ENCODE measurements around the gene HNRNPC. TPM values are rescaled to one million over a fixed set of nuclear protein-coding genes. Genes with fewer than 3 reads are reported as not detected.

The HNRNPC gene
- total and polyA plus RNA-seq, 2 experiments from 2014 or later, result 513 to 800 TPM

DNA sequence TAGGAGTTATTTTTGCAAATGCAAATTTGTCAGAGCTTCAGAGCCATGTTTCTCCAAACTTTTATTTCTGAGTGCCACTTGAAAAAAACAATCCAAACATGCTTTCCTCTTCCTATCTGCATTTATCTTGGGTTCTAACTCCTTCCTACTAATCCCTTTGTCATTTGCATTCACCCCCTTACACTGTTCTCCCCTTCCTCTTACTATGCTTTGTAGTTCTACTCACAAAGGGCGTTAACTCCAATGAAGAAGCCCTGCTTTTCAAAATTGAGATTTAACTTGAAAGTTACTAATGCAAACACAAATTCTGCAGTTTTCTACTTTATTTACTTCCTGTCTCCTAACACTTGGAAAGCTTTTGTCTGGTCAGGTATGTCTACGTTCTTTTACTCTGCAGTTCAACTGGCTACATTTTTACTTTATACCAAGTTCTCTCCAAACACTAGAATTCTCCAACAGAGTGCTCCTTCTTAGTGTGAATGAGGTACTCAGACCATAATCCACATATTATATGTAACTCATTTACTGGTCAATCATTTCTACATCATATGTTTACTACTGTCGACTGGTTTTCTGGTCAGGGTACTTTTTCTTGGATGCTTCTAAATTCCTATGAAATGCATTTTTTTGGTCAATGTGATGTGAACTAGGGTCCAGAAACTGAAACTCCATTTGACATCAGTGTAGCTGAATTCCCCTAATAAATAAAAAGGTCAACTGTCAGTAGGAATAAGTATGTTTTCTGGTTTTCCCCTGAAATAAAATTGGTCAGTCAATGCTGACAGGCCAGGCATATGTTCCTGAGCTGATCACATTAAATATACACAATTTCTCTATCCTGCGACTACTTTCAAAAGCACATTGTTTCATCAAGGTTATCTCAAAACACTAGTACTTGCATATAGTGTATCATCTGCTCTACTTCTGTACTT lies 62.2 kb downstream of the HNRNPC start:
- Histone ChIP-seq H3K4me2 (no peak overlapping the region), H3K27ac (no peak overlapping the region), H3K4me1 (ENCODE audit: insufficient read depth) (no peaks in the 10 kb centered on the region), H3K27me3 (no peaks in the 10 kb centered on the region), H3K4me3 (no peak overlapping the region), H4K20me1 (ENCODE audit: insufficient read depth, poor library complexity, severe bottlenecking) (peaks cover 33% of the 10 kb centered on the region), H2AFZ (no peak overlapping the region), H3K9me2 (replicated peaks; ENCODE audit: insufficient read depth) (no peaks in the 10 kb centered on the region), H3K79me2 (peaks cover 21% of the 10 kb centered on the region), H3K36me3 (replicated peaks; ENCODE audit: insufficient read depth, low read depth) (peaks cover 4% of the 10 kb centered on the region), H3K9me3 (ENCODE audit: low read depth) (no peaks in the 10 kb centered on the region)
- no peak for DNase-seq (ENCODE audit: low spot score)
- TF ChIP-seq, protein P1, sequence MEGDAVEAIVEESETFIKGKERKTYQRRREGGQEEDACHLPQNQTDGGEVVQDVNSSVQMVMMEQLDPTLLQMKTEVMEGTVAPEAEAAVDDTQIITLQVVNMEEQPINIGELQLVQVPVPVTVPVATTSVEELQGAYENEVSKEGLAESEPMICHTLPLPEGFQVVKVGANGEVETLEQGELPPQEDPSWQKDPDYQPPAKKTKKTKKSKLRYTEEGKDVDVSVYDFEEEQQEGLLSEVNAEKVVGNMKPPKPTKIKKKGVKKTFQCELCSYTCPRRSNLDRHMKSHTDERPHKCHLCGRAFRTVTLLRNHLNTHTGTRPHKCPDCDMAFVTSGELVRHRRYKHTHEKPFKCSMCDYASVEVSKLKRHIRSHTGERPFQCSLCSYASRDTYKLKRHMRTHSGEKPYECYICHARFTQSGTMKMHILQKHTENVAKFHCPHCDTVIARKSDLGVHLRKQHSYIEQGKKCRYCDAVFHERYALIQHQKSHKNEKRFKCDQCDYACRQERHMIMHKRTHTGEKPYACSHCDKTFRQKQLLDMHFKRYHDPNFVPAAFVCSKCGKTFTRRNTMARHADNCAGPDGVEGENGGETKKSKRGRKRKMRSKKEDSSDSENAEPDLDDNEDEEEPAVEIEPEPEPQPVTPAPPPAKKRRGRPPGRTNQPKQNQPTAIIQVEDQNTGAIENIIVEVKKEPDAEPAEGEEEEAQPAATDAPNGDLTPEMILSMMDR (IDR thresholded peaks at IDR 0.05; ENCODE audit: poor library complexity), result no peak
- TF ChIP-seq EZH2phosphoT487 (IDR thresholded peaks at IDR 0.05; ENCODE audit: low read depth, severe bottlenecking, unreplicated experiment) (no peak), EZH2 (IDR thresholded peaks at IDR 0.05; ENCODE audit: borderline replicate concordance) (no peak)
- 99% methylated on average over 4 of the region's 4 CpGs for WGBS (ENCODE audit: low lambda C conversion rate, missing lambda C conversion rate)

DNA sequence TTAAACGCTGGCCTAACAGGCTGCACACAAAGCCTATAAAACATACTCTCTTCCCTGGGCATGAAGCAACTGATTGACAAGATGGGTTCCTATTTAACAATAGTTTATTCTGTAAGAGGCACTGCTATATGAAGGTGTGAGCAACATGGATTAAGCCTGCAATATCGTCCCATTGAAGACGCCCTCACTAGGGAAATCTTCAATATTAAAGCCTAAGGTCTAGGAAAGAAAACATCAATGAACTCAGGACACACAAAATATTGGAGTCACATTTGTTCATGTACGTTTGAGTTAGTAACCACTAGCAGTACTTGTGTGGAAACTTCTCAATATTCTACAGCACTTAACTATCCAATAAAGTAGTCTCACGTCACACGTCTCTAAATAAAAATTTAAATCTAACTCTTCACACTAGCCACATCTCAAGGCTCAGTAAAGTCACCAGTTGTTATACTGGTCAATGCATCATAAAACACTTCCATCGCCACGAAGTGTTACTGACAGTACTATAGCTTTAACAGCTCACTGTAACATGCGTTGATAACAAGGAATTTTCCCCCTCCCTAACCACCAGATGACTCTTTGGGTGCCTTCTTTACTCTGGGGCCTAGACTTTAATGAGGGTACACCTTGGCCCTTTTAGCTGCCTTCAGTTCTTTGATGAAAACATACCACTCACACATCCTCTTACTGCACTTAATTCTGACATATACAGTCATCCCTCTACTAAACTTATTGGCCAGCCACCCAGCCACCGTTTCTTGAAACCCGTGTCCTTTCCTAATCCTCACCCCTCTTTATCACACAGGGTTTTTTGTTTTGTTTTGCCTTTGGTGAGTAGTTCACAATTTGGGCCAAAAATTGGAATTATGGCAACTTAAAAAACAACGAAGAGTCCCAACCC lies 63.3 kb downstream of the HNRNPC start:
- no peak for DNase-seq (ENCODE audit: low spot score)
- peaks cover 25% of the 10 kb centered on the region for H4K20me1 ChIP-seq (ENCODE audit: insufficient read depth, poor library complexity, severe bottlenecking)
- TF ChIP-seq EZH2phosphoT487 (IDR thresholded peaks at IDR 0.05; ENCODE audit: low read depth, severe bottlenecking, unreplicated experiment) (no peak), EZH2 (IDR thresholded peaks at IDR 0.05; ENCODE audit: borderline replicate concordance) (no peak)
- TF ChIP-seq, protein P1 (IDR thresholded peaks at IDR 0.05; ENCODE audit: poor library complexity), result no peak
- H3K27me3 ChIP-seq, result no peaks in the 10 kb centered on the region
- no peak overlapping the region for H3K4me2 ChIP-seq
- no peak overlapping the region for H3K4me3 ChIP-seq
- no peak overlapping the region for H3K27ac ChIP-seq
- H2AFZ ChIP-seq, result no peak overlapping the region
- WGBS (ENCODE audit: low lambda C conversion rate, missing lambda C conversion rate), result 91% methylated on average over 12 of the region's 12 CpGs
- H3K9me2 ChIP-seq (replicated peaks; ENCODE audit: insufficient read depth), result no peaks in the 10 kb centered on the region
- H3K9me3 ChIP-seq (ENCODE audit: low read depth), result no peaks in the 10 kb centered on the region
- peaks cover 4% of the 10 kb centered on the region for H3K36me3 ChIP-seq (replicated peaks; ENCODE audit: insufficient read depth, low read depth)
- H3K79me2 ChIP-seq, result peaks cover 18% of the 10 kb centered on the region
- H3K4me1 ChIP-seq (ENCODE audit: insufficient read depth), result no peaks in the 10 kb centered on the region

DNA sequence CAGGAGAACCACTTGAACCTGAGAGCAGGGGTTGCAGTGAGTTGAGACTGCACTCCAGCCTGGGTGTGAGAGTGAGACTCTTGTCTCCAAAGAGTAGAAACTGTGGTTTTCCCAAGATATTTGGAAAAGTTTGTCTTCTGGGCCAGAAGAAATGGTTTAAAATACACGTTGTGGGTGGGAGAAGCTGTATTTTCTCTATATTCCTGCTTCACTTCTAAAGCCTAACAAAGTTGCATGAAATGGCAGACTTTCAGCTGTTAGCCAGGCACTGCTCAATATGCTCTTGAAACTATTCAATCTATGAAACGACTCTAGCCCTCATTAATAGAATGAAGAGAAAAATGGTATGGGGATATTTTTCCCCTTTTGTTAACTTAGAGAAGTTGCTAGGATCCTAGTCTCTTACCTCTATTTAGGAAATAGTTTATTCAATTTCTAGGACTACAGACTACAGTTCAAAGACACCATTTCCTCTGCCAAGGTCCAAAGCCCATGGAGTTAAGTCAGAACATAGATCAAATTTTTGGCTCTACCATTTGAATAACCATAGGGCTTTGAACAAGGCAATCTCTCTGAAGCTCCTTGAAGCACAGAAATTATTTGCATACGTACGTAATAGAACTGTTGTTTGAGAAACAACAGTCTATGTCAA lies 64.1 kb downstream of the HNRNPC start:
- H3K4me3 ChIP-seq, result no peak overlapping the region
- WGBS (ENCODE audit: low lambda C conversion rate, missing lambda C conversion rate), result 94% methylated on average over 4 of the region's 4 CpGs
- no peaks in the 10 kb centered on the region for H3K4me1 ChIP-seq (ENCODE audit: insufficient read depth)
- peaks cover 25% of the 10 kb centered on the region for H4K20me1 ChIP-seq (ENCODE audit: insufficient read depth, poor library complexity, severe bottlenecking)
- DNase-seq (ENCODE audit: low spot score), result no peak
- peaks cover 4% of the 10 kb centered on the region for H3K36me3 ChIP-seq (replicated peaks; ENCODE audit: insufficient read depth, low read depth)
- TF ChIP-seq, protein P1 (IDR thresholded peaks at IDR 0.05; ENCODE audit: poor library complexity), result no peak
- no peak for TF ChIP-seq EZH2 (IDR thresholded peaks at IDR 0.05; ENCODE audit: borderline replicate concordance)
- TF ChIP-seq EZH2phosphoT487 (IDR thresholded peaks at IDR 0.05; ENCODE audit: low read depth, severe bottlenecking, unreplicated experiment), result no peak
- H3K9me3 ChIP-seq (ENCODE audit: low read depth), result no peaks in the 10 kb centered on the region
- H3K9me2 ChIP-seq (replicated peaks; ENCODE audit: insufficient read depth), result no peaks in the 10 kb centered on the region
- no peaks in the 10 kb centered on the region for H3K27me3 ChIP-seq
- no peak overlapping the region for H2AFZ ChIP-seq
- H3K27ac ChIP-seq, result no peak overlapping the region
- H3K79me2 ChIP-seq, result peaks cover 18% of the 10 kb centered on the region
- H3K4me2 ChIP-seq, result no peak overlapping the region
